GM18520 (cell line): ENCODE measurements around the gene YKT6.

ENCODE experiments used
- ATAC-seq: cut with Tn5 transposase; IDR thresholded peaks from one replicate; pipeline ENCODE4 v1.9.1; 2021; ENCODE audit not compliant: unreplicated experiment

YKT6 gene

GRCh38 chr7:44232396-44232795 lies 31.6 kb downstream of the YKT6 start:
- no peak for ATAC-seq

DNA sequence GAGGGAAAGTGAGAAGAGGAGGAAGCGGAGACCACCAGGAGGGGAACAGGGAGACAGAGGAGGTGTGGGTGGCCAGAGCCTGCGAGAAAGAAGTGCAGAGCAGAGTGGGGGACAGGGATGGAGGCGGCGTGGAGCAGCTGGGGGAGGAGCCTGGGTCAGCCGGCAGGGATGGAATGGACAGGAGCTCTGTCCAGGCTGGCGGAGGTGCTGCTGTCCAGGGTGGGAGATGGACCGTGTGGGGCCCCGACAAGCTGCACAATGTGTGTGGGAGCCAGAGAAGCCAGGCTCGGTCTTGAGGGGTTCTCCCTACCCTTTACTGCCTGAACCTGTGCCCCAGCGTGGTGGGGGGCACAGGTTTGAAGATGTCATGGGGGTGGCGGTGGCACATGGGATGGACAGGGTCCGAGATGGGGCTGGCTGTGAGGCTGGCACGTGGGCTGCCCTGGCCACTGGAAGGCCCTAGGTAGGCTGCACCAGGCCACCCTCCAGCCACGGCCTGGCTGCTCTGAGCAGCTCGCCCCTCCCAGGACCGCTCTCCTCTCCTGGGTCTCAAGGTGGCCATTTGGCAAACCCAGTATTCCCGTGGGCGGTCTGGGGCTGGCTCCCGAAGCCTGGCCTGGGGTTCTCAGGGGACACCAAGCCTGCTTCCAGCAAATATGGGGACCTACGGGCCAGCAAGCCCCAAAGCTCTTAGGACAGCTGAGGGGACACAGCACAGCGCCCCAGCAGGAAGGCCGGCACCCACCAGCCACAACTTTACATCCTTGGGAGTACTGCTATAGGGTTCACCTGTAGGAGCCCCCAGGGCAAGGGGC lies 32.3 kb downstream of the YKT6 start:
- no peak for ATAC-seq

DNA sequence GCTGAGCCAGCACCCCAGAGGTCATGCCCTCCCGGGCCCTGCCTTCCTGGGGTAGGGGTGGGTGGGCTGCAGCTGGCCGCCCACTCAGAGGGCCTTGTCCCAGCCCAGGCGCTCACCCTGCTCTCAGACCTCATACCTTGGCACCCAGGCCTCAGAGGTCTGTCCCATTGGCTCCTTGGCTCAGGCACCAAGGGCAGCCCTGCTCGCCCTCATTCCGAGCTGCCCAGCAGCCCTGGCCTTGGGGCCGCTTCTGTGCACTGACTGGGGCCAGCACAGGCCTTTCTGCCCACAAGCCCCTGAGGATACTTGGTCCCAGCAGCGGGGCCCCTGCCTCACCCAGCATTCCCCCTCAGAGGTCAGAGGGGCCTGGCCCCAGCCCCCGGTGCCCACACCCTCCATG lies 34.3 kb downstream of the YKT6 start:
- no peak for ATAC-seq

GRCh38 chr7:44235582-44236332 lies 35.0 kb downstream of the YKT6 start:
- ATAC-seq: no peak

DNA sequence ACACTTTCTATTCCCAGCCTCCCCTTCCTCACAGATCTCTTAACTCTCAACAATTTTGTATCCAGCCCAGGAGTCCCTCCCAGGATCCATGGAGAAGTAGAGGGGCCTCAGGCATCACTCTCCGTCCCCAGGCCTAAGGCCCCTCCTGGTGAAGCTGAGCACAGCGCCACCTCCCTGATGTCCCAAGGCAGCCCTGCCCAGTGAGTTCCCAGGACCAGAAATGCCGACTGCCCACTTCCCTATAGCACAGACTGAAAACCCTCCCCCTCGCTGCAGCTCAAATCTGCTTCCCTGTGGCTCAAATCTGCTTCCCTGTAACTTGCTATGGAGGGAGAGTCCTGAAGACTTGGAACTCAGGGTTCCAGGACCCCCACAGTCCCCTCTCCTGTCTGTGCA lies 35.6 kb downstream of the YKT6 start:
- no peak for ATAC-seq

DNA sequence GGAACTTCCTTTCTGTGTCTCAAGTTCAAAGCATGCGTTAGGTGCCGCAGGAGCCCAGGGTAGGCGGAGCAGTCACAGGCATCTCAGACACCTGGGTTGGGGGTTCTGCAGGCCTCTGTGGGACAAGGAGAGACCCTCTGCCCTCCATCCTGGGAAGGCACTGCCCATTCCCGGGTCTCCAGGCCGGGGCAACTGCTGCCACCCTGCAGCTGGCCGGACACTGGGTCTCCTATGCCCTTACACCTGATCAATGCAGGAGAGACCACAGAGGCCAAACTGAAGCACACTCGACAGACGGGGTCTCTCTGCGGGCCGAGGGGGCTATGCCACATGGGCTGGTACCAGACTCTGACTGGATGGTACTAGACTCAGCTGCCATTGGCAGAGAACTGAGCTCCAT lies 36.9 kb downstream of the YKT6 start:
- no peak for ATAC-seq

- no peak for ATAC-seq
Measured at GRCh38 chr7:44238116-44238695, 37.4 kb downstream of the YKT6 start.

DNA sequence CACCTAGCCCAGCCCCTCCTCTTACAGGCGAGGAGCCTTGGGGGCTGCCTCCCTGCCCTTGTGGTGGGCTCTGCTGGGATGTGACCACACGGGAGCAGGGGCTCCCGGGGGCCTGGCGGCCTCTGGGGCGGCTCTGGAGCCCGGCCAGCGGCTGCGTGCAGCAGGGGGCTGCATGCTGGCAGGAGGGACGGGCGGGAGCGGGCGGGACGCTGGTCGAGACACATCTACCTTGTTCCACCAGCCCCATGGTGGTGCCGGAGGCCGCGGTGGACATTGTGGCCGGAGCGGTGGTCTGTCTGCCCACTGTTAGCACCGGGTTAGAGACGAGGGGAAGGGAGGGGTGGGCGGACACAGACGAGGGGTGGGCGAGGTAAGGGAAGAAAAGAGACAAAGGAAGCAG lies 38.6 kb downstream of the YKT6 start:
- ATAC-seq: no peak

- no peak for ATAC-seq
Measured at GRCh38 chr7:44240376-44240775, 39.6 kb downstream of the YKT6 start.

DNA sequence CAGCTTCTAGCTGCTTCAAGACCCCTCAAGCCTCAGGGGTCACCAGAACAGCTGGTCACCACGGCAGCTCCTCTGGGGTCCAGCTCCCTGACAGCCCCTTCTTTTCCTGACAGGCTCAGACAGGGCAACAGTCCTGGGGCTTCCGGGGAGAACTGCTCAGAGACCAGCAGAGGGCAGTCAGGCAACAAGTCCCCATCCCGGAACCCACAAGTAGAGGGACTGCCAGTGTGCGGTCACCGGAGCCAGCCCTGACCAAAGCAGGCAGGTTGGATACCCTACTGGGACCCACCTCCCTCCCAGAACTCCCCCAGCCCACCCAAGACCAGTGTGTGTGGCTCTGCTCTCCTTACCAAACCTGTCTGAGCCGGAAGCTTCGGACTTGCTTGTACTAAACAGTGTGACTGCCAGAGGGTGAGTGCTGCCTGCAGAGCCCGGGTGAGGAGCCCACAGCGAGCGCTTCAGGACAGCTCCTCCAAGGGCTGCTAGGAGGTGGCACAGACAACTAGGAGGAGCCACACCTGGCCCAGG lies 40.3 kb downstream of the YKT6 start:
- no peak for ATAC-seq

DNA sequence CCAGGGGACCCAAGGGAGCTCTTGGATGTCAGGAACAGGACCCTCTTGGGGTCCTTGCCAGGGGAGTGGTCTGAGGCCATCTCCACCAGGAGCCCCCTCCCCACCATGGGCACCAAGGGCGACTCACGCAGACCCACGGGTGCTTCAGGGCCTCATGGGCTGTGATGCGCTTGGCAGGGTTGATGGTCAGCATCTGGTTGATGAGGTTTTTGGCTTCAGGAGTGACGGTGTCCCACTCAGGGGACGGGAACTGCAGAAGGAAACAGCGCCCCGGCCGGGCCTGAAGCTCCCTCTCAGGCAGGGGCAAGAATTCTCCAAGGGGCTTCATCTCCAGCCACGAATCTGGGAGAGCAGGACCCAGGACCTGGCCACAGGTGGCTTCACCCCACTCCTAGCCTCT lies 41.3 kb downstream of the YKT6 start:
- ATAC-seq: no peak

DNA sequence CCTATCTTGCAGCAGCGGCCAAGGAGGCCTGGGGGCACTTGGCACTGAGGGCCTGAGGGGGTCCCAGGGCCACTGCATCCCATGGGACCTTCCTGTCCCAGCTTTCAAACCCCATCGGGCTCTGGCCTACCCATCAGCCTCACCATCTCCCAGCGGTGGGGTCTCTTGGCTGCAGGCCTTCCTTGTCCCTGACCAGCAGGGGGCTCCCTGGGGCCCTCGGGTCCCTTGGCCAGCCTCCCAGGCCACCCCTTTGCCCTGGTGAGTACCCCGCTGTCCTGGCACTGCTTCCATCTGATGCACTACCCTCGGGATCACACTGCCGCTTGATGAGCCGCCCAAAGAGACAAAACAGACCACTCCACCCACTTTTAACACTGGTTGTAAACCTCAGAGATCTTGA lies 43.5 kb downstream of the YKT6 start:
- ATAC-seq: no peak

- no peak for ATAC-seq
Measured at GRCh38 chr7:44246396-44247113, 45.8 kb downstream of the YKT6 start.

DNA sequence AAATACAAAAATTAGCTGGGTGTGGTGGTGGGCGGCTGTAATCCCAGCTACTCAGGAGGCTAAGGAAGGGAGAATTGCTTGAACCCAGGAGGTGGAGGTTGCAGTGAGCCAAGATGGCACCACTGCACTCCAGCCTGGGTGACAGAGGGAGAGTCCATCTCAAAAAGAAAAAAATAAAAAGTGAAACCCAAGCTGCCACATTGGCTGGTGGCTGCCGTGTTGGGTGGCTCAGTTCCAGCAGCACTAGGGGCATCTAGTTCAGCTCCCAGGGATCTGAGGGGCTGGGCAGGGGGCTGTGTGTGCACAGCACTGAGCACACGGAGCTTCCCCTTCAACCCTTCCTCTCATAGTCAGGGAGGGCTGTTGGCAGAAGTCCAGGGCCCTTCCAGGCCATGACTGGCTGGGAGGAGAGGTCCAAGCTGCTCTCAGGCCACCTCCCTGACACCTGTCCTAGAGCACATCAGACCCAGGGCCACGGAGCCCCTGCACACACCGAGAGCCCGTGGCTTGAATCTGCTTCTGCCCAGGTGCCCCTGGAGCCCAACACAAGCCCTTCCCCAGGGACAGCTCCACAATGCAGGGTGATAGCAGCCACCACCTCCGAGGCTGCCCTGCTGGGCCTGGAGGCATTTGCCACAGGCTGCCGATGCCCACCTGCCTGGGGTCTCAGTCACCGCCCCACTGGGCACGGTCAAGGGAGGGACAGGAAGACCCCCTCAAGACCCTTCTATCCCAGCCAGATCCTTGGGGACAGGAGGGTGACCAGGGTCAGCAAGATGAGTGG lies 47.3 kb downstream of the YKT6 start:
- no peak for ATAC-seq

DNA sequence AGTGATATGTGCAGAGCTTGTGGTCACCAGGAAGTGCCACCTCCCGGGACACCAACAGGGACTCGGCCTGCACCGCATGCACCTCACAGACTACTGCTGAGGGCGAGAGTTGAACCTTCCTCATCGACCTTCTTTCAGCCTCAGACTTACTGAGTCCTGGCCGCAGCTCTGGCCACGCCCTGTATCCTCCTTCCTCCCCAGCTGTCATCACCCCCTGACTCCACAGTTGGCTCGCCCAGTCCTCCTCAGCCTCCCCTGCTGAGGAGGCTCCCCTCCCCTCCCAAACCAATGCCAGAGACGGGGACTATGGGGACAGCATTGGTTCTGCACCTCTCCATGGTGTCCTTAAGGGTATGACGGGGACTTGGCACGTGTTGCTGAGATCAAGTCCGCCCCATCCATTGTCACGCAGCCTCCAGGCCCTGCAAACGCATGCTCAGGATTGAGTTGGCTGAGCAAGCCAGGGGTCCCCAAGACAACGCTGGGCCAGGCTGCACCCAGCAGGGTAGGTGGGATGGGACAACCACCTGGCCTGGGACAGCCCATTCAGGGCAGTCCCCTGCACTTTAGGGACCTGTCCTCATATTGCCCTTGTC lies 49.0 kb downstream of the YKT6 start:
- no peak for ATAC-seq

DNA sequence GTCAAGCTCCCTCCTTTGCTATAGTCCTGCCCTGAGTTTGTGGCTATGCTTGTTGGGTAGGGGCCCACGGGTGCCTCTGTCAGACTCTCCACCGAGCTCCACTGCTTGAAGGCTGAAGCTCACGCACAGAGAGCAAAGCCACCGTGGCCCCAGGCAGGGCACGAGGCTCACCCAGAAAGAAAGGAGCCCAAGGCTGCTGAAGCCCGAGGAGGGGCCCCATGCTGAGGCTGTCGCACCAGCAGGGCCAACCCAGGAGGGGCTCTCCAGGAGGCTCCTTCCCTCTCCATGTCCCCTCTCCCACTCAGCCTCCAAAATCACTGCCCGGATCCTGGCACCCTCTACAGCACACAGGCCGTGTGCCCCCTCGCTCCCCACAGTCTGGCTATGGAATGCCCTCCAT lies 50.5 kb downstream of the YKT6 start:
- no peak for ATAC-seq

DNA sequence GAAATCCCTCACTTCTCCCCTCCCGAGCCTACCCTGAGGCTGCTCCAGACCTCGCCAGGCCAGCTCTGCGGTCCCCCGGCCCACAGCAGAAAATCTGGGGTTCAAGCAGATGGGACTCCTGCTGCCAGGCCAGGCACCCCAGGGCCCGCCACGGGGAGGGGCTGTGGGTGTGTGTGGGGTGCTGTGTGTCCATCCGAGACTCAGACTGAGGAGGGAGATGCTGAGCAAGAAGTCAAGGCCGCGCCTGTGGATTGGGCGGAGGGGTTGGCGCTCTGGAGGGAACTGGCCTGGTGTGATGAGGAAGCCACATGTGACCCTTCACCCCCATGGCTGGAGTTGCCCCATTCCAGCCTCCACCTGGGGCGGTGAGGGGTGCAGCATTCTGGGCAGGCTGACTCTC lies 51.1 kb downstream of the YKT6 start:
- ATAC-seq: no peak

GRCh38 chr7:44256459-44256858 lies 55.7 kb downstream of the YKT6 start:
- no peak for ATAC-seq

GRCh38 chr7:44257213-44257612 lies 56.4 kb downstream of the YKT6 start:
- no peak for ATAC-seq
